ENCODE results near the gene TUBGCP6. TPM values are rescaled to one million over a fixed set of nuclear protein-coding genes. Genes with fewer than 3 reads are reported as not detected.

Gene TUBGCP6
- total RNA-seq, 1 donor from 2014 or later, result 32.2 TPM

- peak; percentile 13 for TF ChIP-seq CTCF (IDR thresholded peaks at IDR 0.05)
Measured at GRCh38 chr22:50186181-50186714, 58.6 kb downstream of the TUBGCP6 start.

GRCh38 chr22:50185375-50186087, 59.3 kb downstream of the TUBGCP6 start, which contains the start of gene TRABD:
TSS of gene TRABD (plus strand) at chr22:50185913. CDS start at chr22:50193061, 7,148 bp downstream.
- no peaks in the 10 kb centered on the region for H3K9me3 Mint-ChIP-seq (ENCODE audit: low read depth)
- no peaks in the 10 kb centered on the region for H3K36me3 Mint-ChIP-seq (ENCODE audit: low read depth)
- H3K27ac Mint-ChIP-seq (ENCODE audit: unreplicated experiment), result peak within 1 kb of the TSS; percentile 77
- no peak for TF ChIP-seq CTCF (IDR thresholded peaks at IDR 0.05)
- H3K4me3 Mint-ChIP-seq (ENCODE audit: unreplicated experiment), result peak within 1 kb of the TSS; percentile 86
- H3K4me1 Mint-ChIP-seq (ENCODE audit: low read depth), result peaks cover 21% of the 10 kb centered on the region
- no peak for DNase-seq (ENCODE audit: low spot score)
- no peaks in the 10 kb centered on the region for H3K27me3 Mint-ChIP-seq (ENCODE audit: low read depth)

More at GRCh38 chr22:50186181-50186714, 58.6 kb downstream of the TUBGCP6 start:
- H3K4me3 Mint-ChIP-seq (ENCODE audit: unreplicated experiment), result peak overlapping the region; percentile 86
- no peaks in the 10 kb centered on the region for H3K36me3 Mint-ChIP-seq (ENCODE audit: low read depth)
- H3K27me3 Mint-ChIP-seq (ENCODE audit: low read depth), result no peaks in the 10 kb centered on the region
- peaks cover 23% of the 10 kb centered on the region for H3K4me1 Mint-ChIP-seq (ENCODE audit: low read depth)
- no peak for DNase-seq (ENCODE audit: low spot score)
- H3K9me3 Mint-ChIP-seq (ENCODE audit: low read depth), result no peaks in the 10 kb centered on the region
- H3K27ac Mint-ChIP-seq (ENCODE audit: unreplicated experiment), result no peak overlapping the region

- no peak overlapping the region for H3K27ac Mint-ChIP-seq (ENCODE audit: unreplicated experiment)
- peaks cover 20% of the 10 kb centered on the region for H3K4me1 Mint-ChIP-seq (ENCODE audit: low read depth)
- no peaks in the 10 kb centered on the region for H3K9me3 Mint-ChIP-seq (ENCODE audit: low read depth)
- TF ChIP-seq CTCF (IDR thresholded peaks at IDR 0.05), result no peak
- no peak for DNase-seq (ENCODE audit: low spot score)
- no peaks in the 10 kb centered on the region for H3K36me3 Mint-ChIP-seq (ENCODE audit: low read depth)
- no peaks in the 10 kb centered on the region for H3K27me3 Mint-ChIP-seq (ENCODE audit: low read depth)
- H3K4me3 Mint-ChIP-seq (ENCODE audit: unreplicated experiment), result no peak overlapping the region
Measured at GRCh38 chr22:50184902-50185374, 59.9 kb downstream of the TUBGCP6 start.

GRCh38 chr22:50184004-50184901, 60.6 kb downstream of the TUBGCP6 start:
- peak; percentile 22 for TF ChIP-seq CTCF (IDR thresholded peaks at IDR 0.05)
- no peak overlapping the region for H3K4me3 Mint-ChIP-seq (ENCODE audit: unreplicated experiment)
- H3K9me3 Mint-ChIP-seq (ENCODE audit: low read depth), result no peaks in the 10 kb centered on the region
- H3K27ac Mint-ChIP-seq (ENCODE audit: unreplicated experiment), result no peak overlapping the region
- H3K27me3 Mint-ChIP-seq (ENCODE audit: low read depth), result no peaks in the 10 kb centered on the region
- H3K36me3 Mint-ChIP-seq (ENCODE audit: low read depth), result no peaks in the 10 kb centered on the region
- peaks cover 13% of the 10 kb centered on the region for H3K4me1 Mint-ChIP-seq (ENCODE audit: low read depth)
- no peak for DNase-seq (ENCODE audit: low spot score)

Measured in chondrocyte (in vitro differentiated cells).